ENCODE data around the gene IL4I1.

IL4I1 gene

GRCh38 chr19:49887037-49887664 is 9.5 kb downstream of the IL4I1 start:
- H3K79me2 ChIP-seq (ENCODE audit: control insufficient read depth, low read length): no peaks in the 10 kb centered on the region
- TF ChIP-seq EZH2phosphoT487 (IDR thresholded peaks at IDR 0.05; ENCODE audit: borderline replicate concordance, low read length) (no peak), CTCF (IDR thresholded peaks at IDR 0.05; ENCODE audit: low read depth, low read length, poor library complexity, severe bottlenecking) (no peak)
- H3K4me3 ChIP-seq (ENCODE audit: low read length): no peak overlapping the region
- no peak overlapping the region for H3K27ac ChIP-seq (ENCODE audit: low read depth, low read length)
- H3F3A ChIP-seq (ENCODE audit: control insufficient read depth, insufficient read depth): peaks cover 5% of the 10 kb centered on the region; the same call in 1 of the 2 replicates
- H3K27me3 ChIP-seq (ENCODE audit: control insufficient read depth, low read length): peaks cover 25% of the 10 kb centered on the region
- H3K4me1 ChIP-seq (ENCODE audit: control insufficient read depth, low read length): peaks cover 34% of the 10 kb centered on the region
- H3K36me3 ChIP-seq (ENCODE audit: control insufficient read depth, low read length): peaks cover 13% of the 10 kb centered on the region
- no peaks in the 10 kb centered on the region for H3K9me2 ChIP-seq (replicated peaks; ENCODE audit: control insufficient read depth, low read length)
- H4K20me1 ChIP-seq (ENCODE audit: control insufficient read depth, insufficient read depth, low read depth, low read length): no peaks in the 10 kb centered on the region
- H3K4me2 ChIP-seq (ENCODE audit: low read length): no peak overlapping the region
- H3K9me3 ChIP-seq (ENCODE audit: control insufficient read depth, insufficient read depth, low read length): peaks cover 3% of the 10 kb centered on the region; the same call in 1 of the 2 replicates

GRCh38 chr19:49884760-49885159 is 11.9 kb downstream of the IL4I1 start:
- TF ChIP-seq EZH2phosphoT487 (IDR thresholded peaks at IDR 0.05; ENCODE audit: borderline replicate concordance, low read length) (no peak), CTCF (IDR thresholded peaks at IDR 0.05; ENCODE audit: low read depth, low read length, poor library complexity, severe bottlenecking) (no peak)
- Histone ChIP-seq H3K9me3 (ENCODE audit: control insufficient read depth, insufficient read depth, low read length) (peaks cover 3% of the 10 kb centered on the region; the same call in 1 of the 2 replicates), H3K4me1 (ENCODE audit: control insufficient read depth, low read length) (peaks cover 24% of the 10 kb centered on the region), H3K27ac (ENCODE audit: low read depth, low read length) (no peak overlapping the region), H3K4me2 (ENCODE audit: low read length) (no peak overlapping the region), H4K20me1 (ENCODE audit: control insufficient read depth, insufficient read depth, low read depth, low read length) (no peaks in the 10 kb centered on the region), H3K36me3 (ENCODE audit: control insufficient read depth, low read length) (peaks cover 20% of the 10 kb centered on the region), H3K9me2 (replicated peaks; ENCODE audit: control insufficient read depth, low read length) (no peaks in the 10 kb centered on the region), H3F3A (ENCODE audit: control insufficient read depth, insufficient read depth) (peaks cover 5% of the 10 kb centered on the region; the same call in 1 of the 2 replicates), H3K27me3 (ENCODE audit: control insufficient read depth, low read length) (peaks cover 25% of the 10 kb centered on the region), H3K79me2 (ENCODE audit: control insufficient read depth, low read length) (no peaks in the 10 kb centered on the region), H3K4me3 (ENCODE audit: low read length) (no peak overlapping the region)

GRCh38 chr19:49884109-49884508 is 12.6 kb downstream of the IL4I1 start:
- no peaks in the 10 kb centered on the region for H4K20me1 ChIP-seq (ENCODE audit: control insufficient read depth, insufficient read depth, low read depth, low read length)

More at GRCh38 chr19:49884109-49884508, 12.6 kb downstream of the IL4I1 start:
- Histone ChIP-seq H3K4me2 (ENCODE audit: low read length) (no peak overlapping the region), H3K27me3 (ENCODE audit: control insufficient read depth, low read length) (peaks cover 19% of the 10 kb centered on the region), H3K9me2 (replicated peaks; ENCODE audit: control insufficient read depth, low read length) (no peaks in the 10 kb centered on the region), H3K9me3 (ENCODE audit: control insufficient read depth, insufficient read depth, low read length) (peaks cover 3% of the 10 kb centered on the region; the same call in 1 of the 2 replicates), H3K4me1 (ENCODE audit: control insufficient read depth, low read length) (peaks cover 19% of the 10 kb centered on the region), H3K79me2 (ENCODE audit: control insufficient read depth, low read length) (no peaks in the 10 kb centered on the region), H3K4me3 (ENCODE audit: low read length) (no peak overlapping the region), H3K36me3 (ENCODE audit: control insufficient read depth, low read length) (peaks cover 20% of the 10 kb centered on the region), H3F3A (ENCODE audit: control insufficient read depth, insufficient read depth) (peaks cover 5% of the 10 kb centered on the region; the same call in 1 of the 2 replicates), H3K27ac (ENCODE audit: low read depth, low read length) (no peak overlapping the region)
- TF ChIP-seq EZH2phosphoT487 (IDR thresholded peaks at IDR 0.05; ENCODE audit: borderline replicate concordance, low read length) (no peak), CTCF (IDR thresholded peaks at IDR 0.05; ENCODE audit: low read depth, low read length, poor library complexity, severe bottlenecking) (no peak)
